ENCODE measurements around the gene TMEM156.
"Not testable (repeated sequence)": the region's sequence is repeated elsewhere in the genome, so short reads cannot be mapped to it uniquely, and the experiment has no call there.

Gene TMEM156

DNA sequence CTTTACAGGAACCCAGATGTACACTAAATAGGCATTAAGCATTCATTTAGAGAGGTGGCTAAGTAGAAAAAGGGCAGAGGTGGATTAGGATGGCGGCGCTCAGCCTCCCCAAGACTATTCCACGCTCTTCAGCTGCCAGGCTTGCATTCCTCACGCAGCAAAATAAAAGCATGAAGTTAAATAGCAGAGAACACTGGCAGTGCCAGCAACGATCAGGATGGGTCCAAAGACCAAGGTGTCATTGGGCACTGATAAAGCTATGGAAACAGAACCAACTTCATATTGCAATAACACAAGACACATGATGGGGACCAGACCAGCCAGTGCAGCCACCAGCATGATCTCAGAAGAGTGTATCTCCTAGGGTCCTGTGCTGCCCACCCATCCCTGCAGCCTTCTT, 42.0 kb downstream of the TMEM156 start:
- DNase-seq (ENCODE audit: low spot score): no peak

DNA sequence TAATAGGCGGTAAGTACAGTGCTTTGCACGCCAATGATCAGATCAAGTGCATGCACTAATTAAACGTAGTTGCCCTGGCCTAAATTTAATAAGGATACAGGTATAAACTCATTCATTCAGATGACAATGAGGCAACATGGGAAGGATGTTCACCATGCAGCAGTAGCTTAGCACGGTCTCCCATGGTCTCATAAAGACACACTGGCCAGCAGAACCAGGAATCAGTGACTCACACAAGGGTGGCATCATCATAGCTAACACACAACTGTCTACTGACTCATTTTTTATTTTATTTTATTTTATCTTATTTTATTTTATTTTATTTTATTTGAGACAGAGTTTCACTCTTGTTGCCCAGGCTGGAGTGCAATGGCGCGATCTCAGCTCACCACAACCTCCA, 42.7 kb downstream of the TMEM156 start:
- no peak for DNase-seq (ENCODE audit: low spot score)

DNA sequence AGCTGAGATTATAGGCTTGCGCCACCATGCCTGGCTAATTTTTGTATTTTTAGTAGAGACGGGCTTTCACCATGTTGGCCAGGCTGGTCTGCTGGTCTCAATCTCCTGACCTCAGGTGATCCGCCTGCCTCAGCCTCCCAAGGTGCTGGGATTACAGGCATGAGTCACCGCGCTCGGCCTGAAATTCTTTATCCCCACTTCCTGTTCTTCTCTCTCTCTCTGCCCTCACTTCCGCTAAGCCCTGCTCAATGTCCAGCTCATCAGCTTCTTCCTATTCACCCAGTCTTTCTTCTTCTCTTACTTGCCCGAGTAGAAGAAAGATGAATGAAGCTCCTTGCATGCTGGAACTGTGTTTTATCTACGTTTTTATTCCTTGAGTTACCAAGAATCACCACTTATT, 43.9 kb downstream of the TMEM156 start:
- not testable (repeated sequence) for DNase-seq (ENCODE audit: low spot score)

DNA sequence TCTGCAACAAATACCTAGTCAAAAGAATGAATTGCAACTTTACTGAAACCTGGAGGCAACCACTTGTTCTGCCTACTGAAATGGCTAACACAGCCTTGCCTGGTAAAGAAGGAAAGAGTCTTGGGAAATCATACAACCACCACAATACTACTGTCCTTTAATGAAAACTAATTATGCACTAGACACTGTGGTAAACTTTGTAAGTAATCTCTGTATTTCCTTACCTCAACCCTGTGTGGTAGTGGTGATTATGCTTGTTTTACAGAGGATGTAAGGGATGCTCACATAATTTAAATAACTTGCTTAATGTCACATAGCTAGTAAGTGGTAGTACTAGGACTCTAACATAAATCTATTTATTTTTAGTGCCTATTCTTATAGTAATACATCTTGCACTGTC, 44.7 kb downstream of the TMEM156 start:
- DNase-seq (ENCODE audit: low spot score): no peak

DNA sequence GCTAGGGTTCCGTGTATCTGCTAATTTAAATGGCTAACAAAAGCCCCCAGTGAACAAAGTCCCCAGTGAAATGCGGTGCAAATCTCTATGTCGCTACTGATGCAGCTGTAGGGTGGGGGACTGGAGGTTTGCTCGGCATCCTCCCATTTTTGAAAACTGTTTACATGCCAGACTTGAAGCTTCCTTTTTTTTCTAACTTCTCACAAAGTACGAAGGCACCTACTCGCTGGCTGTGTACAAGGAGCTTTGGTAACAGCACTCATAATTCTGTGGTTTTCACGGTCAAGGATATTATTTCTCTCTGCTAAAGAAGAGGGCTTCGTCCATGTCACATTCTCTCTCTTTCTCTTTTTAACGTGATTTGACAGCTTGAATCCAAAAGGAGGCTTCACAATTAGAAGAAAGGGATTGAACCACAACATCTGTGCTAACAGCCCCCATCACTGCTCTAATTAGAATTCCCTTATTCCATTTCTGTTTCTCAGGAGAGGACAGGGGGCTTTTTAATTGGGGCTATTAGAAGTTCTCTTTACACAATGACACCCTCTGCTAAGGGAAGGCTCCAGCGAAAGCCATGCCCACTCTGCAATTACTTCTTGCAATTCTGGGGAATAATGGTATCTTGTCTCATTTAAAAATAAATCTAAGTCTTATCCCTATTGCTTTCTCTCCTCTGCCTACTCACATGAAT, 46.7 kb downstream of the TMEM156 start:
- no peak for DNase-seq (ENCODE audit: low spot score)

DNA sequence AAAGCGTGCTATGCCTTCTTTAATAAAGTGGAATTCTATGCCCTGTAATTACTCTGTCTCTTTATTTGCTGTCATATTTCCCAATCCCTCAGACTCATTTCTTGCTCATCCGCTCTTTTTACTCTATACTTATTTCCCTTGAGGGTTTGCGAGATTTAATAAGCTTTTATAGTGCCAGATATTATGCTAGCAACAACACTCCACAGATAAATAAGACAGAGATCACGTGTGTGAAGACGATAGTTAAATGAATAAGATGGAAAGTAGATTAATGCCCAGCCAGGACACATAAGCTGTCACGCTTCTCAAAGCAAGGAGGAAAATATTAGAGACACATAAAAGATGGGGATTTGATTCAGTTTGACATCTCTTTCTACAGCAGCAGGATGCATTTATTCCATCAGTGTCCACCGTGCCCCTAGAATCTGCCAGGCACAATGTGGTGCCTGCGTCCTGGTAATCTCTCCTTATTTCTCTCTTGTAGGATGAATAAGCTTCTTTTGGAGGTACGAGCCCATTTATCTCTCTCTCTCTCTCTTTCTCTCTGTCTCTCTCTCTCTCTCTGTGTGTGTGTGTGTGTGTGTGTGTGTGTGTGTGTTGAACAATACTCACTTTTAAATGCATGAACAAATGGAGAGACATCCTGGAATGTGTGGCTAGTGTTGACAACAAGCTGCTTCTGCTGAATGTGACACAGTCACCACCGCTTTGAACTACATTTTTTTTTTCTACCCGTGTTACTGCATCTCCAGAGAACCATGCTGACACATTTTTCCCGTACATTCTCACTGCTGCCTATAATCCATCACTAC, 48.2 kb downstream of the TMEM156 start:
- DNase-seq (ENCODE audit: low spot score): no peak

DNA sequence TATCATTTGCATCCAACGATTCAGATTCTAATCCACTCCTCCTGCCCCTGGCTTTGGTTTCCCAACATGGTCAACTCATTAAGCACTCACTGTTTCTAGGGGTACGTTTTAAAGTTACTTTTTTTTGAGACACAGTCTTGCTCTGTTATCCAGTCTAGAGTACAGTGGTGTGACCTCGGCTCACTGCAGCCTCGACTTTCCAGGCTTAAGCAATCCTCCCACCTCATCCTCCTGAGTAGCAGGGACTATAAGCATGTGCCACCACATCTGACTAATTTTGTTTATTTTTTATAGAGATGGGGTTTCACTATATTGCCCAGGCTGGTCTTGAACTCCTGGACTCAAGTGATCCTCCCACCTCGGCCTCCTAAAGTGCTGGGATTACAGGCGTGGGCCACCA, 48.9 kb downstream of the TMEM156 start:
- DNase-seq (ENCODE audit: low spot score): no peak

DNA sequence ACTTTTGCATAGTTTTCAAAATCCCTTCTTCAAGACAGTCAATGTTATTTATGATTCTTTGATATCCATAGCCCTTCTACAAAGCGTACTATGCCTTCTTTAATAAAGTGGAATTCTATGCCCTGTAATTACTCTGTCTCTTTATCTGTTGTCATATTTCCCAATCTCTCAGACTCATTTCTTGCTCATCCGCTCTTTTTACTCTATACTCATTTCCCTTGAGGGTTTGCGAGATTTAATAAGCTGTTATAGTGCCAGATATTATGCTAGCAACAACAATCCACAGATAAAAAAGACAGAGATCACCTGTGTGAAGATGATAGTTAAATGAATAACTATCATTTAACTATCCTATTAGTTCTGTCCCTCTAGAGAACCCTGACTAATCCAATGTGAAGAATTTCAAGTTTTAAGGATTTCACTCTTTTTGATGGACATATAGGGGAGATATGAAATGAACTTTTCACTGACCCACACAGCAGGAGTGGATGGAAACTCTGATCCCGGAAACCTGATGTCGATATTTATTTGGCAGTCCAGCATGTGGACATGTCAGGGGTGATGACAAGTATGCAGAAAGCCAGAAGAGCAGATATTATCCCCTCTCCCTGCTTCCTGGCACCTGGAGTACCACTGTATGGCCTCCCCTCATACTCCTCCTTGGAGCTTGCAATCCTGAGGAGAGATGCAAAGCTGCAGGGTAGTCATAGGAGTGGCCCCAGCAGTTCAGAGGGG, 49.7 kb downstream of the TMEM156 start:
- DNase-seq (ENCODE audit: low spot score): no peak

DNA sequence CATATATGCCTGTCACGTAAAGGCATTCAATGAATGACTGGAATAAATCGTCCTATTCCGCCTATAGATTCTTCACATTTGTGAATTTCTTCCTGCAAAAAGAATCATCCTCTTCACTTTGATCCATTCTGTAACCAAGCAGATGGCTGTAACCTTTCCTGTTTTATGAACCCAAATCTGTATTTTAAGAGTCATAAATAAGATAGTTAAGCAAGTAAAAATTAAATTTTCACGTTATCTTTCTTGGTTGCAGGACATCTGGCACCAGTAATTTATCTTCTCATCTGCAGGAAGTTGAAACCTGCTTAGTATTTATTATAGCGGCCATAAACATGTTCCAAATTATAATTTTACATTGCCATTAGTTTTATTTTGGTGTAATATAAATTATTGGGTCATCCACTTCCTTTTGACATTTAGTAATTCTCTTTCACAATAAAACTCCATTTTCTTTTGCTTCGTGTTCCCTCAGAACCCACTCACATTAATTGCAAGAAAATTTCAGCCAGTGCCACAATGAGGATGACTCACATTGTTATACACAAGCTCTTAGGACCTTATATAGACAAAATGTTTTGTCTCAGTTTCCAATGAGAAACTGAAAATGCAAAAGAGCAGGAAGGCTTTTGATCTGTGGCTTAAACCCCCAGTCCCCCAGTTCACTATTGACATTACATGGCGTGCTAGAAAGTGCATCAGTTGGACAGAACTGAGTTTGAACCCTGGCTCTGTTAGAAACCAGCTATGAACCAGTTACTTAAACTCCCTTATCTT, 51.1 kb downstream of the TMEM156 start:
- no peak for DNase-seq (ENCODE audit: low spot score)

DNA sequence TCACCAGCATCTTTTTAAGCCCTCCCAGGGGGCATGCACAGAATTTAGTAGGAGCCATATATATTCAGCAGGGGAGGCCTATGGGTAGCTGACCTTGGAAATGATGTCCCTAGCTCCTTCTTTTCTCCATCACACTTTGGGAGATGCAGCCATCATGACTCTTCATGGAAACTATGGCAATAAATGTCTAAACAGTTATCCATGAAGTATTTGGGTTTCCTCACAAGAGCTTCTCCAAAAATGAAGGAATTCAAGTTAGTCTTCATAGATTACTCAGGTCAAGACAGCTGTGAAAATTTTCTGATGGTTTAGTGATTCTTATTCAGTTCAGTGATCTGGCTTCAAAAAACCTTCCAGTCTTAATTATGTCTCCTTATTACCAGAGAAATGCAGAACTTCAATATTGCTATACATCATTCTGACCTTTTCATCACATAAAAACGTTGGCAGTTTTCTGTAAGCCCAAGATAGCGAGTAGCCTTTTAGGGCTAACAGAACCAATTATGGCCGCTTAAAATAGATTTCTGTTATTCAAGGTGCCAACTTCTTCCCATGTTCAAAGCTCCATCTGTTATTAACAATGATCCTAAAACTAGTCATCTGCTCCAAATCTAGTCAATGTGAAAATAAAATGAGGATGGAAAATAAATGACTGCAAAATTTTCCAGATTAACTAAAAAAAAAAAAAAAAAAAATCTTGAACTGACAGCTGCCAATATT, 52.5 kb downstream of the TMEM156 start:
- no peak for DNase-seq (ENCODE audit: low spot score)

DNA sequence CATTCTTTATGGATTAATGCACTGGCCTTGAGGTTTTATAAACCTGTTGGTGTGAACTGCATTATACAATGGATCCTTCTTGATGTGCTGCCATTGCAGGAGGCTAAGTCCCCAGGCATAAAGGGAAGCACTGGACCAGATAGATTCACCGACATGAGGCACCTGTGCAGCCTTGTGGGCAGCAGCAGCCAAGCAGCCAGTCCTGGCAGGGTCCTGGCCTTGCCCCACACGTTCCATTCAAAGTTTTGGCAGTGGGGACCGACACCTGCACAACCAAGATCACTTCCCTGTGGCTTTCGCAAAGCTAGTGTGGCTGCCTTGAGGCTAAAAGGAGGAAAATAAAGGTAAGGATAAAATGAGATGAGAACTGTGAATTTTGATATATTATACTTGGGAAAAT, 53.1 kb downstream of the TMEM156 start:
- no peak for DNase-seq (ENCODE audit: low spot score)

DNA sequence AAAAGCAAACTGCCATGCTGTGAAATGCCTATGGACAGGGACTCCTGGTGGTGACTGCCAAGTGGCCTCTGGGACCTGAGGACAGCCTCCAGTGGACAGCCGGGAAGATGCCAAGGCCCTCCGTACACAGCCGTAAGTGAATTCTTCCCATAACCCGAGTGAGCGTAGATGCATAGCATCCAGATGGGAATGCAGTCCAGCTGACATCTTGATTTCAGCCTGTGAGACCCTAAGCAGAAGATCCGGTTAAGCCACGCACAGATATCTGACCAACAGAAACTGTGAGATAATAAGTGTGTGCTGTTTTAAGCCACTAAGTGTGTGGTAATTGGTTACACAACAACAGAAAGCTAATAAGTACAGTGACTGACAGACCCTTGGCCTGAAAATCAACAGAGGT, 55.9 kb downstream of the TMEM156 start:
- no peak for DNase-seq (ENCODE audit: low spot score)

DNA sequence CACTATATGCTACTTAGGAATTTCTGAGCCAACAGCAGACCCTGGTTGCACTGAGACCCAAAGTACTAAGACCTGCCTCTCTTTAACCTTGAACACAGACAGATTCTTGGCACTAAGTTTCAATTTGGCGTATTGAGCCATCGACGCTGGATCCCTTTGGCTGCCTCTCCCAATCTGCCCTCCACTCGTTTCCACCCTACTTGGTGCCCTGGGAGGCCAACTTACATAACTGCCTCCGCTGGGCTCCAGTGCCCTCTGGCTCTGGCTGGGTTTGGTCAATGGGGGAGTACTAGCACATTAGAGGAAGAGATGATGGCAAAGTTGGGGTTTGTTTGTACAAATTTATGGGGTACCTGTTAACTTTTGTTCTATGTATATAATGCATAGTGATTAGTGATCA, 63.5 kb downstream of the TMEM156 start:
- no peak for DNase-seq (ENCODE audit: low spot score)

DNA sequence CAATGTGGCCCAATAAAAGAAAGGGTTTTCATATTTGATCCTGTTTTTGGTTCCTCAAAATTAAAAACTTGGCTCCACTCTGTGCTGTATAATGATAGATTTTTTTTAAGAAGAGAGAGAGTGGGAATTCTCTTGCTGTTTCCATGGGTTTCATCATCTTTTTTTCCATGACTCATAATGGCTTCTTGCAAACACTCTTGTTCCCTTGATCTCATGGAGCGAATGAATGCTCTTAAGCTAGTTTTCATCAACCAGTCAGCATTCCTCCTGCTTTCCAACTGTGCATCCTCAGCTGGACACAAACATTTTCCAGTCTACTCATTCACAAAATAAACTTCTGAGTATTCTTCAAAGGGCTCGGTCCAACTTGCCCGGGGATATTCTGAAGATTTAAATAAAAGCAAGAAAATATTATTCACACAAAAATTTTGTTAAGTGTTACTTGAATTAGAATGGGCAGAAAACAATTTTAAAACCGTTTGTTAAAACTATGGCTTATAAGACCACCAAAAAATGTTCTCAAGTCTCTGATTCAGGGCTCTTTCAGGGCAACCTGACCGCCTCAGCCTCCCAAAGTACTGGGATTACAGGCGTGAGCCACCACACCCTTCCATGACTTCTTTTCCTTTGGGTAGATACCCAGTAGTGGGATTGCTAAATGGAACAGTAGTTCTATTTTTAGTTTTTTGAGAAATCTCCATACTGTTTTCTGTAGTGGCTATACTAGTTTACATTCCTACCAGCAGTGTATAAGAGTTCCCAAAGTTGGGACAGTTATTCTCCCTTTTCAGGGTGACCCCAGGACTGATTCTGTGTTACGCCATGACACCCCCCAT, 64.7 kb downstream of the TMEM156 start:
- DNase-seq (ENCODE audit: low spot score): no peak

DNA sequence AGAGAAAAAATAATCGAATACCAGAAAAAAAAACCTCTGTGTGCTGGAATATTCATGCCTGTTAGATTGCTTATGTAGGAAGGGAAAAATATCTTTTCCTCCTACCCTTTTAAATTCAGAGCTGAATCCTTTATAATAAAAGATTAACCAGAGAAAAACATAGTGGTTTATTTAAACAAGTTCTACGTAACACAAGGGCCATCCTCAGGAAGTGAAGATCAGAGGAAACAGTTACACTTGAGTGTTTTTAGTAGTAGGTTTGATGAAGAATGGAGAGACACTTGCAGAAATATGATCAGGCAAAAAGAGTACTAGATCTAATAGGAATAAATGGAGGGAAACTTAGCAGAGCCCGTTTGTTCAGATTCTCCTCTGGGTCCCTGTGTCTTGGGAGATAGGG, 66.3 kb downstream of the TMEM156 start:
- no peak for DNase-seq (ENCODE audit: low spot score)

DNA sequence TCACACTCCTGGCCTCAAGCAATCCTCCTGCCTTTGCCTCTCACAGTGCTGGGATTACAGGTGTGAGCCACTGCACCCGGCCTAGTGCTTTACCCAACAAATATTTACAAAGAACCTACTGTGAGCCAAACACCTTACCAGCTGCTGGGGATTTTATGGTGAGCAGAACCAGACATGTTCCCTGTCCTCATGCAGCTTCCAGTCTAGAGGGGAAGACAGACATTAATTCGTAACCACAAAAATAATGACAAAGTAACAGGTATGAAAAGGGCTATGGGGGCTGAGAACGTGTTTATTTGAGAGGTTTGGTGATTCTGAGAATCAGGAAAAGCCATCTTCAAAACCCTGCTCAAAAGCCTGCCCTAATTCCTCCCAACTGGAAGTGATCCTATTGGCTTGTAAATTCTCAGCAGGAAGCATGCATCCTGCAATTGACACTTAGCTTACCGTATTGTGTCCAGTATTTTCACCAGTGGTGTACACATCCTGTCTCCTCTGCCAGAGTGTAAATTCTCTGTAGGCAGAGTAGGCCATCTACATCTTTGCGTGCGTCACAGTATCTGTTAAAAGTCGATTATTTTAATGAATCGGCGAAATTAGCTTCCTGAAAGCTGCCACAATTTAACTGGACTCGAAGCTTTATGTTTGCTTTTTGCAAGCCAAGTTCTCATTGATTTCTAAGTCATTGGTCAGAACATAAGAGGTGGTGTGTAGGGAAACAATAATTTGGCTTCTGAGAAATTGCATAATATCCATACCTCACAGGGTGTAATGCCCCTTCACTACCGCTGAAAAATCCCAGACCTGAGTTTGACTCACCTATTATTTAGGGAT, 67.0 kb downstream of the TMEM156 start:
- no peak for DNase-seq (ENCODE audit: low spot score)

DNA sequence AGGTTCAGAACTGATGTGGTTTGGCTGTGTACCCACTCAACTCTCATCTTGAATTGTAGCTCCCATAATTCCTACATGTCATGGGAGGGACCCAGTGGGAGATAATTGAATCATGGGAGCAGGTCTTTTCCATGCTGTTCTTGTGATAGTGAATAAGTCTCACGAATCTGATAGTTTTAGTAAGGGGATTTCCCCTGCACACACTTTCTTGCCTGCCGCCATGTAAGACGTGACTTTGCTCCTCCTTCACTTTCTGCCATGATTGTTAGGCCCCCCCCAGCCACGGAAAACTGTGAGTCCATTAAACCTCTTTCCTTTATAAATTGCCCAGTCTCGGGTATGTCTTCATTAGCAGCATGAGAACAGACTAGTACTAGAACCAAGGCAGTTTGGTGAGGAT, 73.0 kb downstream of the TMEM156 start:
- DNase-seq (ENCODE audit: low spot score): not testable (repeated sequence)

DNA sequence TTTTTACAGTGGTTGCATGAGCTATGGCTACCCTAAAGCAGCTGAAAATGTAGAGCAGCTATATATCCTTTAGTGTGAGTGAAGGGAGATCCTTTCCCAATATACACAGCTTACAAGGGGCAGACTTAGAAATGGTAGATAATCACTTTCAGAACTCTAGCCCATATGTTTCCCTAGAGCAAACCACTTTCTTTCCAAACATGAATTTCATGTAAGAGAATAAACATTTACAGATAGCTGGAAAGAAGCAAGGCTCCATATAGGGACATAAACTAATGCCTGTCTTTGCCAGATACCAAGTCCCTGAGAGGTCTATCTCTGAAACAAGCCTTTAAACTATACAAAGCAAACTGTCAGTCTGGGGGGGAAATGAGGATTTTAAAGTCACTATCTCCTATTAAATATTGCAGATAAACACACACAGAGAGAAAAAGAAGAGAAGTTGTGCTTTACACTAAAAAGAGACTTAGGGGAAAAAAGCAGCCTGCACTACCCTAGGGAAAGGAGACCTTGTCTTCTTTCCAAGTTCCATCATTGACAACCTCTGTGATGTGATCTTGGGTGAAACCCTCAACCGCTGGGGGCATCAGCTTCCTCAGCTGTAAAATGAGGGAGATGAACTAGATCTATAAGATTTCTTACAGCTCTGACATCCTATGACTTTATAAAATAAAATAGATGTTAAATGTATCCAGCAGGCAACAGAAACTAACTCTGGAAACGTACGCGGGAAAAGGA, 73.6 kb downstream of the TMEM156 start:
- no peak for DNase-seq (ENCODE audit: low spot score)

DNA sequence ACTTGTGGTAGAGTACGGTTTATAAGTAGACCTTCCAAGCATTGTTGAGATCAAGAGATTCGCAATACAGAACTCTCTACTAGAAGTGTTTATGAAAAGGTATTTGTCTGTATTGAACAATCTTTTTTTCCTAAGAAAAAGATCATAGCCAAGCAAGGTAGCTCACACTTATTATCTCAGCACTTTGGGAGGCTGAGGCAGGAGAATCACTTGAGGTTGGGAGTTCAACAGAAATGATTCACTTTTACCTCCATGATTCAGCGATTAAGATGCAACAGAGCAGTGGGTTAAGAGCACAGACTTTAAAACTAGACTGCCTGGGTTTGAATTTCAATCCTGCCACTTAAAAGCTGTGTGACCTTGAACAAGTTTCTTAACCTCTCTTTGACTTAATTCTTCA, 74.3 kb downstream of the TMEM156 start:
- no peak for DNase-seq (ENCODE audit: low spot score)
